Measurements from ENCODE around the gene MET. TPM values are rescaled to one million over a fixed set of nuclear protein-coding genes. Genes with fewer than 3 reads are reported as not detected.

MET gene
- total RNA-seq, 1 experiment from 2014 or later: 5.0 TPM

- Histone ChIP-seq H4K5ac (ENCODE audit: insufficient read length, low read depth, low read length) (no peak overlapping the region), H3K4ac (ENCODE audit: low read depth, low read length) (no peak overlapping the region), H2BK5ac (ENCODE audit: insufficient read length, low read length) (no peak overlapping the region), H3K9me3 (ENCODE audit: control insufficient read depth, low read depth, low read length) (no peaks in the 10 kb centered on the region), H3K23me2 (ENCODE audit: insufficient read length, low read depth, low read length, poor library complexity, severe bottlenecking) (no peaks in the 10 kb centered on the region), H2BK12ac (ENCODE audit: insufficient read length, low read depth, low read length) (no peak overlapping the region), H3K27ac (ENCODE audit: insufficient read length, low read depth, low read length) (no peak overlapping the region), H2BK120ac (ENCODE audit: low read depth, low read length, poor library complexity, severe bottlenecking) (no peak overlapping the region), H3K4me1 (ENCODE audit: insufficient read depth, low read length) (no peaks in the 10 kb centered on the region; the same call in 1 of the 2 replicates), H3K79me1 (ENCODE audit: insufficient read depth, low read depth, low read length, poor library complexity, severe bottlenecking) (no peaks in the 10 kb centered on the region), H3K79me2 (ENCODE audit: insufficient read depth, low read length) (no peaks in the 10 kb centered on the region), H4K91ac (ENCODE audit: insufficient read length, low read depth, low read length) (no peak overlapping the region), H2BK15ac (ENCODE audit: low read depth, low read length) (no peak overlapping the region), H3K23ac (ENCODE audit: insufficient read length, low read depth, low read length) (no peak overlapping the region), H2AK5ac (ENCODE audit: insufficient read length, low read length) (no peak overlapping the region), H3K4me2 (ENCODE audit: insufficient read depth, insufficient read length, low read length) (no peak overlapping the region), H2AFZ (ENCODE audit: low read length) (no peak overlapping the region), H3K27me3 (ENCODE audit: insufficient read depth, low read length) (no peaks in the 10 kb centered on the region), H3K56ac (ENCODE audit: insufficient read length, low read depth, low read length) (no peak overlapping the region), H3T11ph (ENCODE audit: low read length) (no peak overlapping the region), H3K18ac (ENCODE audit: insufficient read length, low read depth, low read length) (no peak overlapping the region), H4K20me1 (ENCODE audit: control insufficient read depth, insufficient read depth, insufficient read length) (no peaks in the 10 kb centered on the region), H3K14ac (ENCODE audit: insufficient read depth, low read length) (no peak overlapping the region), H2BK20ac (ENCODE audit: low read depth, low read length, poor library complexity, severe bottlenecking) (no peak overlapping the region), H3K9ac (ENCODE audit: extremely low read depth, insufficient read length, low read length) (no peak overlapping the region), H4K8ac (replicated peaks; ENCODE audit: insufficient read length, low read depth, low read length) (no peak overlapping the region)
- no CpG with 5 or more reads among the region's 3 CpGs for WGBS (ENCODE audit: extremely low coverage, insufficient read length, low lambda C conversion rate)
- Mint-ChIP-seq H3K36me3 (ENCODE audit: insufficient read depth in 1 of 3, low read depth in 3 of 3) (no peaks in the 10 kb centered on the region; a peak in 1 of 7 replicates), H3K4me1 (peaks cover 7 to 13% of the 10 kb centered on the region in 2 experiments), H3K9me3 (no peaks in the 10 kb centered on the region), H3K4me3 (no peak overlapping the region), H3K27ac (no peak overlapping the region), H3K27me3 (ENCODE audit: low read depth) (no peaks in the 10 kb centered on the region)
- no peak for TF ChIP-seq CTCF (conservative IDR thresholded peaks at IDR 0.05)
- no peak for DNase-seq
Observed at GRCh38 chr7:116790025-116790424, 118.0 kb downstream of the MET start.

Measured in H9 (cell line).